COLO668 (cell line): ENCODE measurements around the gene PDE10A.
"Not testable (repeated sequence)": the region's sequence is repeated elsewhere in the genome, so short reads cannot be mapped to it uniquely, and the experiment has no call there.

Experiments used
- DNase-seq: peaks from one replicate; lab custom pipeline; 2025; ENCODE audit not compliant: unreplicated experiment; lab: John Stamatoyannopoulos, UW

The PDE10A gene

GRCh38 chr6:165486183-165487137 is 176.6 kb downstream of the PDE10A start:
- no peak for DNase-seq

DNA sequence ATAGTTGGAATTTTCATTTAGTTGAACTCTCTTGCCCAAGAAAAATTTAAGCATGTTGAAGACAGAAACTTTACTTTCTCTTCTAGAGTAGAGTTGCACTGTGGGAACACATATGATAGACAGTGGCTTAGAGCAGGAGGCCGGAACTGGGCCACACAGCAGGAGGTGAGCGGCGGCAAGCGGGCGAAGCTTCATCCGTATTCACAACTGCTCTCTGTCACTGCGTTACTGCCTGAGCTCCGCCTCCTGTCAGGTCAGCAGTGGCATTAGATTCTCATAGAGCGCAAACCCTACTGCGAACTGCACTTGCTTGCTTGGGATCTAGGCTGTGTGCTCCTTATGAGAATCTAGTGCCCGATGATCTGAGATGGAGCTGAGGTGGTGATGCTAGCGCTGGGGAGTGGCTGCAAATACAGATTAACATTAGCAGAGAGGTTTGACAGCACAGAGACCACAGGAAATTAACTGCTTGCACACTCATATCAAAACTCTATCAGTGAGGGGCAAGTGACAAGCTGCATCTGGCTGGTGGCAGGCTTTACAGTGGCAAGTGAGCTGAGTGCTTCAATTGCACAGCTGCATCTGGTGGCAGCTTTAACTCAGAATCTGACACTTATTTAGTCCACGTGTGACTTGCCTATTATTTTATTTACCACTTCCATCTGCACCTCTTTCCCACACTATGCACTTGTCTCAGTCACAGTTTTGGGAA is 178.7 kb downstream of the PDE10A start:
- no peak for DNase-seq

DNA sequence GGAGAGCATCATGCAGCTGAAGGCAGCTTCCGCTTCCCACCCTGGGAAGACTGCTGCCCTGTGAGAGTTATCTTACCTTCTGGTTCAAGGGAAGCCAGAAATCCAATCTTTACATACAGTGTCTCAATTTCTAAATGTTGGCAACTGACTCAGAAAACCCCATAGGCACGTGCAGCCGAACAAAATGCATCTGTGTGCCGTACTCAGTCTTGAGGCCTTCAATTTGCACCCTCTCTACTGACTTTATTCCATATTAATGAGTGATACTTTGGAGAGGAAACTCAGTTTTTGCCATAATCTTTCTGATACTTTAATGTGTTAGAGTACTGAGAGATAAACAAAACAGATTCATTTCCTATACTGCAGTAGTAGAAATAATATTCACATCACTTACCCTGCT is 181.1 kb downstream of the PDE10A start:
- DNase-seq, result no peak

DNA sequence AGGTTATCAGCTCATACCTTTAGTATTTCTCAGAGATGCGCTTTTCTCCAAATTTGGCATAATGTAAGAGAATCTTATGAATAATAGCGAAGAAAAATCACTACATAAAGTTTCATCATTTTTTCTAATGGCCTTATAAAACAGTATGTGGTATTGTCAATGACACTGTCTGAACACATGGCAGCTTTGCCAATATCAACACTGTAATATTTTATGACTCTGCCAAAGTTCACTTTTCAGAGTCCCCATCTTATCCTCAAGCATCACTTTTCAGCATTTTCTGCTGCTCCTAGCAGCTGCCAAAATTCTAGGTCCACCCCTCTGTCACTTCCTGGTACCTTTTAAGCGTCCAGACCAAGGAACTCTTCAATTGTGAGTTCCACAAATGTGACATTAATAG is 182.1 kb downstream of the PDE10A start:
- no peak for DNase-seq

DNA sequence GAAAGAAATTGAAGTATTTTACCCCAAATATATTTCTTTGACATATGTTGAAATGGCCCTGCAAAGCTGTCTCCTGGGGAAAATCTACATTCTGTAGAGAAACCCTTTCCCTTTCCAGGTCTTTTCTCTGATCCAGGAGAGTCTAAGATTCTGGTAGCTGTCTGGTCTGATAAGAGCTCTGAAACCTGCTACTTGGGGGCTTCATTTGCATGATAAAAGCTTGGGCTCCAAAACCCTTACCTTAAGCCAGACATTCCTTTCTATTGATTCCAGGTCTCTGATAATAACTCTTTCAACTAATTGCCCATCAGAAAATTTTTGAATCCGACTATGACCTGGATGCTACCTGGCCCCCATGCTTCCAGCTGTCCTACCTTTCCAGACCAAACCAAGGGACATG is 184.5 kb downstream of the PDE10A start:
- no peak for DNase-seq

DNA sequence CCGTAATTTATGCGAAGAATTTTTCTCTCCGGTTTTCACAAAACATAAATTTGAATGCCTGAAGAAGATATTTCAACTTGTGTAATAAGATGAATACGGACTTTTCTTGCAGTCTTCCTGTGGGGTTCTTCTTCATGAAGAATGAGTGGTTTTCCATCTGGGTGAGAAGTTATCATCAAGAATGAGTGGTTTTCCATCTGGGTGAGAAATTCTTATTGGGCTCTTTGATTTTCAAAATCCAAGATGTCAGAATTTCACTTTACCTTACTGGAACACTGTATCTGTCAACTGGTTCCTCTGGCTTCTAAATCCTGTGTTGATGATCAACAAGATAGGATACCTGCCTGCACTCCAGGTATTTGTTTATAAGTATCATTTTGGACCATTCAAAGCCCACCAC is 193.6 kb downstream of the PDE10A start:
- no peak for DNase-seq

- DNase-seq, result no peak
Observed at GRCh38 chr6:165468340-165469235, 194.5 kb downstream of the PDE10A start.

- not testable (repeated sequence) for DNase-seq
Observed at GRCh38 chr6:165463499-165463898, 199.5 kb downstream of the PDE10A start.

- not testable (repeated sequence) for DNase-seq
Observed at GRCh38 chr6:165459605-165460301, 203.3 kb downstream of the PDE10A start.

DNA sequence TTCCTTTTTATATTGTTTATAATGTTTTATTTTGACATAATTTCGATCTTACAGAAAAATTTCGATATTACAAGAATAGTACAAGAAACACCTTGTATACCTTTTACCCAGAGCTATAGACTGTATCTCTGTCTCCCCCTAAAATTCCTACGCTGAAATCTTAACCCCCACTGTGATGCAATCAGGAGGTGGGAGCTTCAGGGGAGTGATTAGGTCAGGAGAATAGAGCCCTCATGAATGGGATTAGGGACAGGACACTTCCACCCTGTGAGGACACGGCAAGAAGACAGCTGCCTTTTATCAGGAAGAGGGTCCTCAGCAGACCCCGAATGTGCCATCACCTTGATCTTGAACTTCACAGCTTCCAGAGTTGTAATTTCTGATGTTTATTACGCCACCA is 204.9 kb downstream of the PDE10A start:
- DNase-seq, result no peak

DNA sequence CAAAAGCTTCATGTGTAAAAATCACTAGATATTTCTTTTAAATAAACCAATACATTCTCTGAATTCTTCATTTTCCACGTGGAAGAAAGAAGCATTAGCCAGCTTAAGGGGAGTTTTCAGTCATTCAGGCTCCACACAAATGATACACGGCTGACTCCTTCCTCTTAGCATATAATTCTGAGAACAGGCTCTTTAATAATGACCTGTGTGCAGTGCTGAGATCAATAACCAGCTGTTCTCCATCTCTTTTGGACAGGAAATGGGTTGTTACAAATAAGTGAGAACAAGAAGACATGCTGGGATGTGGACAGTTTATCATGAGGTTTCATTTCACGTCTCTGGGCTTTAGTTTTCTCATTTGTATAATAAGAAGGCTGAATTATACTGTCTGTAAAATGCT is 206.8 kb downstream of the PDE10A start:
- DNase-seq, result no peak

GRCh38 chr6:165455488-165455887 is 207.6 kb downstream of the PDE10A start:
- DNase-seq, result no peak

DNA sequence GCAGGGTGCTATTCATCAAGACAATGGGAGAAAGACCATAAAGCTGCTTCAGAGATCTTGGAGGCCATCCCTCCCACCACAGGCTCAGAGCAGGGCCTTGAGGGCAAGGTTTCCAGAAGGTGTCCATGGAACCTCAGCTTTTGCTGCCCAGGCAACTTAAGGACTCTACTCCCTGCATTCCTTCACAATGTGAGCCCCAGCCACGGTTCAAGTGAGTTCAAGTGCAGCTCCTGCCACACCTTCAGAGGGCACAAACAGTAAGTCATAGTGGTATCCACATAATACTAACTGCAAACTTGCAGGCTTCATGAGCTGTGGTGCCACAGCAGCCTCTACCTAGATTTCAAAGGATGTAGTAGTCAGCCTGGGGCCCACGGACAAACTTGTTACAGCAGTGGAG is 209.6 kb downstream of the PDE10A start:
- DNase-seq, result no peak

DNA sequence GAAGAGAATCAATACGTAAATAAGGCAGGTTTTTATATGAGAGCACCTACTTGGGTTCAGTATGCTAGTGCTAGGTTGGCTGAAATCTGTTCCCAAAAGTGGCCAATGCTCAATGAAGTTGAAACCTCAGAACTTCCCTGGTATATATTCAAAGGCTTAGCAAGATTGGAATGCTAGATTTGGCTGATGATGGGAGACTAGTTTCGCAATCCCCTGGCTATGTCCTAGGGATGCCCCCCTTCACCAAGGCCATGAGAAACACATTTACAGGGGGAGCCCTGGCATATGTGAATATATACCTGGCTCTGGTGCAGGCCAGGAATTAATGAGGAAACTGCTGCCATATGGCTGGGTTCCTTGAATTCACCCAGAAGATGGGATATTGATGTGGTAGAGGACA is 211.2 kb downstream of the PDE10A start:
- DNase-seq, result no peak

DNA sequence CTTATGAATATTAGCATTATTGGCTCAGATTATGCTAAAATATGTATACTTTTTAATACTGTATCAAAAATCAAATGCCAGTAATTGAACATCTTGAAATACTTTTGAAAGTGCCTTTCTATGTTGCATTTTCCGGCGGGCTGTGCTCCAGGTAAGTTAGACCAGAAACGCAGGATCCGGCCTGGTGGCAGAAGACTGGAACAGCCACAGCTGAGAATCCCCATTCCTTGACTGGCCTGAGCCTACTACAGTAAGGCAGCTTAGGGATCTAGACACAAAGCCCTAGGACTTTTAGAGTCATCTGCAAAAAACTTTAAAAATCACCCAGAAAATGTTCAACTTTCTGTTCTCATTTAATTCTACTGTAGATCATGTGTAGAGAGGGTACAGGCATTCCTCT is 214.8 kb downstream of the PDE10A start:
- DNase-seq, result no peak

DNA sequence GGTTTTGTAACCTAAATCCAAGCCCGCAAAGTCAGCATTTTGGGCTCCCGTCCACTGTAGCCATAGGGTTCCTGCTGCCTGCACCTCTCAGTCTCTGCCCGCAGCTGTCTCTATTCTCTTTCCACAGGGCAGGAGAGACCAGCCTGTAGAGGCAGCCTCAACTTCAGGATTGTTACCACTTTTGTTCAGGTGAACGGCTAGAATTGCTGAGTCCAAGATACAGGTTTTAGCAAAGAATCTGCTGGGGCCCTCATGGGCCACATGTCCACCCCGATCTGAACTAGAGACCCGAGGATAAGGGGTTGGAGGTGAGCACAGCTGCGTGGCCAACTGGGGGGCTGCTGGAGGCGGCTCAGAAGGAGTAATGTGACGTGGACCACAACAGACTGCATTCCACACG is 215.9 kb downstream of the PDE10A start:
- no peak for DNase-seq

DNA sequence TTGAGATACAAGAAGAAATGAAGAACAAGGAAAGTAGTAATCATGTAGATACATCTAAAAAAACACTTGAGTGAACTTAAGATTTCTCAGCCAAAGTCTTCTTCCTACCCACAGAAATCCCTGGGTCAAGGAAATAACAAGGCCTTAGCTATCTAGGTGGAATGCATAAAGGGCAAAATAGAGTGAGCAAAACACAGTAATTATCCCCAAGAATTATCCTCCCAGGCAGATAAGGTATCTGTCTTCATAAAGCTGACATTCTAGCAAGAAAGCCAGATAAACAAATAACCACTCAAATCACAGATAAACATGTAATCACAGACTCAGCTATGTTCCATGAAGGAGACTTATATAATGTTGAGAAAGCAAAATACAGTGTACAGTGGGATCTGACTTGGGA is 216.7 kb downstream of the PDE10A start:
- DNase-seq, result no peak

DNA sequence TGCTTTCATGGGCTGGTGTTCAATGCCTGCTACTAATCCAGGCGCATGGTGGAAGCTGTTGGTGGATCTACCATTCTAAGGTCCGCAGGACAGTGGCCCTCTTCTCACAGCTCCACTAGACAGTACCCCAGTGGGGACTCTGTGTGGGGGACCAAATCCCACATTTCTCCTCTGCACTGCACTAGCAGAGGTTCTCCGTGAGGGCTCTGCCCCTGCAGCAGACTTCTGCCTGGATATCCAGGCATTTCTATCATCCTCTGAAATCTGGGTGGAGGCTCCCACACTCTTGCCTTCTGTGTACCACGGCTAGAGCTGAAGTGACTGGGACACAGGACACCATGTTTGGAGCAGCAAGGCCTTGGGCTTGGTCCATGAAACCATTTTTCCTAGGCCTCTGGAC is 219.6 kb downstream of the PDE10A start:
- DNase-seq, result no peak

- DNase-seq, result no peak
Observed at GRCh38 chr6:165441181-165441580, 221.9 kb downstream of the PDE10A start.

- DNase-seq, result no peak
Observed at GRCh38 chr6:165439928-165440554, 223.0 kb downstream of the PDE10A start.
